ENCODE results near the gene PKD2. TPM values are rescaled to one million over a fixed set of nuclear protein-coding genes. Genes with fewer than 3 reads are reported as not detected.
A peak's percentile ranks its signal among the peaks of the same experiment; 100 is the strongest.

PKD2 gene
- total and polyA plus RNA-seq, 12 donors, result 19.2 to 74.1 (median 38.9) TPM

- Histone ChIP-seq H3K4me1 (replicated peaks in 1 of 2) (no peaks in the 10 kb centered on the region), H3K4me3 (no peak overlapping the region), H3K9me3 (replicated peaks in 1 of 3) (no peaks in the 10 kb centered on the region), H3K27me3 (no peaks in the 10 kb centered on the region), H3K36me3 (replicated peaks in 1 of 2) (peaks cover 0 to 40% of the 10 kb centered on the region in 2 donors), H3K27ac (no peak overlapping the region)
- intact Hi-C loops (cut with DNase I), result no loop called here
- DNase-seq, result peak; percentile 26 to 66 (median 36)
- TF ChIP-seq POLR2A (IDR thresholded peaks at IDR 0.05) (no peak), CTCF (IDR thresholded peaks at IDR 0.05) (peak; percentile 14 to 62 (median 56))
- 73 to 88% (median 83%) methylated on average over 3 of the region's 3 CpGs for WGBS, 4 donors
Measured at GRCh38 chr4:88054901-88055300, 47.5 kb downstream of the PKD2 start.

GRCh38 chr4:88058295-88058694 is 50.9 kb downstream of the PKD2 start:
- H3K27ac ChIP-seq, result no peak overlapping the region
- no peaks in the 10 kb centered on the region for H3K9me3 ChIP-seq (replicated peaks in 1 of 3)
- WGBS, 4 donors, result 91 to 98% (median 96%) methylated on average over 3 of the region's 3 CpGs
- intact Hi-C loops (cut with DNase I), result no loop called here
- TF ChIP-seq POLR2A (IDR thresholded peaks at IDR 0.05), result no peak
- TF ChIP-seq CTCF (IDR thresholded peaks at IDR 0.05), result no peak
- no peak for DNase-seq
- no peaks in the 10 kb centered on the region for H3K27me3 ChIP-seq
- H3K4me1 ChIP-seq (replicated peaks in 1 of 2), result peaks cover 8 to 11% of the 10 kb centered on the region in 2 donors
- no peak overlapping the region for H3K4me3 ChIP-seq
- H3K36me3 ChIP-seq (replicated peaks in 1 of 2), result peaks cover 0 to 21% of the 10 kb centered on the region in 2 donors

GRCh38 chr4:88059766-88060165 is 52.3 kb downstream of the PKD2 start:
- Histone ChIP-seq H3K36me3 (replicated peaks in 1 of 2) (peaks cover 0 to 19% of the 10 kb centered on the region in 2 donors), H3K4me1 (replicated peaks in 1 of 2) (peaks cover 8 to 11% of the 10 kb centered on the region in 2 donors), H3K27me3 (no peaks in the 10 kb centered on the region), H3K9me3 (replicated peaks in 1 of 3) (no peaks in the 10 kb centered on the region), H3K27ac (peak overlapping the region in 1 of 5 donors; percentile 4), H3K4me3 (no peak overlapping the region)
- TF ChIP-seq CTCF (IDR thresholded peaks at IDR 0.05) (no peak), POLR2A (IDR thresholded peaks at IDR 0.05) (no peak)
- intact Hi-C loops (cut with DNase I), result no loop called here
- no peak for DNase-seq
- 63 to 70% (median 67%) methylated on average over 2 of the region's 2 CpGs for WGBS, 4 donors

GRCh38 chr4:88060431-88060830 is 53.0 kb downstream of the PKD2 start:
- 79 to 90% (median 88%) methylated on average over 2 of the region's 2 CpGs for WGBS, 4 donors
- H3K9me3 ChIP-seq (replicated peaks in 1 of 3), result no peaks in the 10 kb centered on the region
- peaks cover 0 to 23% of the 10 kb centered on the region in 2 donors for H3K36me3 ChIP-seq (replicated peaks in 1 of 2)
- DNase-seq, result no peak
- no peak overlapping the region for H3K27ac ChIP-seq
- H3K4me3 ChIP-seq, result no peak overlapping the region
- intact Hi-C loops (cut with DNase I), result no loop called here
- TF ChIP-seq POLR2A (IDR thresholded peaks at IDR 0.05), result no peak
- no peak for TF ChIP-seq CTCF (IDR thresholded peaks at IDR 0.05)
- H3K4me1 ChIP-seq (replicated peaks in 1 of 2), result peaks cover 8 to 11% of the 10 kb centered on the region in 2 donors
- no peaks in the 10 kb centered on the region for H3K27me3 ChIP-seq

Measured in adrenal gland (tissue), 12 donors.